Endothelial cell (in vitro differentiated cells): Measurements from ENCODE around the gene EMC10. TPM values are rescaled to one million over a fixed set of nuclear protein-coding genes. Genes with fewer than 3 reads are reported as not detected.

Experiments used
- DNase-seq: peaks from one replicate; pipeline ENCODE4 v3.0.0; 2021; ENCODE audit warnings: low spot score
- H3K27ac Mint-ChIP-seq: one replicate; pipeline ENCODE4 v1.8.0; 2021; ENCODE audit warnings: mixed read lengths, inconsistent platforms; ENCODE audit not compliant: unreplicated experiment
- H3K27me3 Mint-ChIP-seq: one replicate; pipeline ENCODE4 v1.8.0; 2021; ENCODE audit warnings: mild to moderate bottlenecking, moderate library complexity, mixed read lengths, inconsistent platforms; ENCODE audit not compliant: unreplicated experiment
- H3K36me3 Mint-ChIP-seq: one replicate; pipeline ENCODE4 v1.8.0; 2021; ENCODE audit warnings: mild to moderate bottlenecking, low read depth, mixed read lengths, inconsistent platforms; ENCODE audit not compliant: unreplicated experiment
- H3K4me1 Mint-ChIP-seq: one replicate; pipeline ENCODE4 v1.8.0; 2021; ENCODE audit warnings: mild to moderate bottlenecking, mixed read lengths, inconsistent platforms; ENCODE audit not compliant: unreplicated experiment
- H3K4me3 Mint-ChIP-seq: one replicate; pipeline ENCODE4 v1.8.0; 2021; ENCODE audit warnings: mild to moderate bottlenecking, mixed read lengths, inconsistent platforms; ENCODE audit not compliant: unreplicated experiment
- H3K9me3 Mint-ChIP-seq: one replicate; pipeline ENCODE4 v1.8.0; 2021; ENCODE audit warnings: mixed read lengths, inconsistent platforms; ENCODE audit not compliant: unreplicated experiment
- total RNA-seq: library from RNA; stranded (reverse); fragmentation: NEBNext Ultra II Directional; extraction: Animal tissue kit (Norgen Biotek cat#: 25700); gene quantifications from one replicate; pipeline ENCODE4 v1.2.1, GENCODE V29; 2021; ENCODE audit not compliant: unreplicated experiment
- TF ChIP-seq, protein P1 (sequence below): fragments of 200-600 bp; sonication (generic); IDR thresholded peaks from one replicate; pipeline ENCODE4 v1.5.0; 2021; ENCODE audit warnings: antibody characterized with exemption; ENCODE audit not compliant: unreplicated experiment

Gene EMC10
- total RNA-seq, 1 donor from 2014 or later, result 0.21 TPM

DNA sequence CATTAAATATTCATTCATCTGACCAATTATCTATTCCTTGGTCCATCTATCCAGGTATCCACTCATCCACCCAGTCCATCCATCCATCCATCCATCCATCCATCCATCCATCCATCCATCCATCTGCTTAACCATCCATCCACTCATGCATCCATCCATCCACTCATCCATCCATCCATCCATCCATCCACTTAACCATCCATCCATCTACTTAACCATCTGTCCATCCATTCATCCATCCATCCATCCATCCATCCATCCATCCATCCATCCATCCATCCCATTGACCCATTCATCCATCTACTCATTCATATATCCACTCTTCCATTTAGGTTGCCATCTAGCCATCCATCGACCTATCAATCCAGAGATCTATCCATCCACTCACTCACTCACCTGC, 32.2 kb upstream of the EMC10 start:
- H3K9me3 Mint-ChIP-seq, result peaks cover 21% of the 10 kb centered on the region
- H3K36me3 Mint-ChIP-seq, result peaks cover 20% of the 10 kb centered on the region
- DNase-seq, result no peak
- H3K27ac Mint-ChIP-seq, result no peak overlapping the region
- peak overlapping the region; percentile 3 for H3K4me3 Mint-ChIP-seq
- H3K4me1 Mint-ChIP-seq, result no peaks in the 10 kb centered on the region
- H3K27me3 Mint-ChIP-seq, result peaks cover 8% of the 10 kb centered on the region
- TF ChIP-seq, protein P1, sequence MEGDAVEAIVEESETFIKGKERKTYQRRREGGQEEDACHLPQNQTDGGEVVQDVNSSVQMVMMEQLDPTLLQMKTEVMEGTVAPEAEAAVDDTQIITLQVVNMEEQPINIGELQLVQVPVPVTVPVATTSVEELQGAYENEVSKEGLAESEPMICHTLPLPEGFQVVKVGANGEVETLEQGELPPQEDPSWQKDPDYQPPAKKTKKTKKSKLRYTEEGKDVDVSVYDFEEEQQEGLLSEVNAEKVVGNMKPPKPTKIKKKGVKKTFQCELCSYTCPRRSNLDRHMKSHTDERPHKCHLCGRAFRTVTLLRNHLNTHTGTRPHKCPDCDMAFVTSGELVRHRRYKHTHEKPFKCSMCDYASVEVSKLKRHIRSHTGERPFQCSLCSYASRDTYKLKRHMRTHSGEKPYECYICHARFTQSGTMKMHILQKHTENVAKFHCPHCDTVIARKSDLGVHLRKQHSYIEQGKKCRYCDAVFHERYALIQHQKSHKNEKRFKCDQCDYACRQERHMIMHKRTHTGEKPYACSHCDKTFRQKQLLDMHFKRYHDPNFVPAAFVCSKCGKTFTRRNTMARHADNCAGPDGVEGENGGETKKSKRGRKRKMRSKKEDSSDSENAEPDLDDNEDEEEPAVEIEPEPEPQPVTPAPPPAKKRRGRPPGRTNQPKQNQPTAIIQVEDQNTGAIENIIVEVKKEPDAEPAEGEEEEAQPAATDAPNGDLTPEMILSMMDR, result no peak

DNA sequence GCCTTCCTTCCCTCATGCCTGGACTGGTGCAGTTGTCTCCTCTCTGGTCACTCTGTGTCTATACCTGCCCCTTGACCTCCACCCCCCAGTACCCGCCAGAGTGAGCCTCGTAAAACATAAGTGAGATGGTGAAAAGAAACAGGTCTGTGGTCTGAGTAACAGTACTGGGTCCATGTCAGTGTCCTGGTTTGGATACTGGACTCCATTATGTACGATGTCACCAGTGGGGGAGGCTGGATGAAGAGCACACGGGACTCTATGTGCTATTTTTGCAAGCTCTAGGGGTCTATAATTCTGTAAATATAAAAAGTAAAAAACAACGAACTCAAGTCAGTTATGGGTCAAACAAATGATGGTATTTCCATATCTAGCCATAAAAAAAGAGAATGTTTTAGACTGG, 29.3 kb upstream of the EMC10 start:
- peaks cover 9% of the 10 kb centered on the region for H3K27me3 Mint-ChIP-seq
- TF ChIP-seq, protein P1, result no peak
- H3K4me3 Mint-ChIP-seq, result no peak overlapping the region
- no peaks in the 10 kb centered on the region for H3K4me1 Mint-ChIP-seq
- DNase-seq, result no peak
- peaks cover 16% of the 10 kb centered on the region for H3K36me3 Mint-ChIP-seq
- H3K27ac Mint-ChIP-seq, result no peak overlapping the region
- H3K9me3 Mint-ChIP-seq, result peaks cover 15% of the 10 kb centered on the region

DNA sequence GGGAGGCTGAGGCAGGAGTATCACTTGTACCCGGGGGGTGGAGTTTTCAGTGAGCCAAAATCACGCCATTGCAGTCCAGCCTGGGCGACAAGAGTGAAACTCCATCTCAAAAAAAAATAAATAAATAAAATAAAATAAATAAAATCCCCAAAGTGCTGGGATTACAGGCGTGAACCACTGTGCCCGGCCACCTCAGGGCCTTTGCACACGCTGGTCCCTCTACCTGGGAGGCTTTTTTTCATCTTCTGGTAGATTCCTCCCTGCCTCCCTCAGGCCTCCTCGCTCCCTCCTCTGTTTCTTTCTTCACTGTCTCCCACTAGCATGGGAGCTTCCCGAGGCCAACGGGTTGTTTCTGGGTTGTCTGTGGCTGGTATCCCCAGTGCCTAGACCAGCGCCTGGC, 28.6 kb upstream of the EMC10 start:
- H3K36me3 Mint-ChIP-seq, result peaks cover 16% of the 10 kb centered on the region
- TF ChIP-seq, protein P1, result no peak
- H3K27ac Mint-ChIP-seq, result no peak overlapping the region
- peaks cover 11% of the 10 kb centered on the region for H3K27me3 Mint-ChIP-seq
- no peak overlapping the region for H3K4me3 Mint-ChIP-seq
- peaks cover 16% of the 10 kb centered on the region for H3K9me3 Mint-ChIP-seq
- H3K4me1 Mint-ChIP-seq, result no peaks in the 10 kb centered on the region
- no peak for DNase-seq

DNA sequence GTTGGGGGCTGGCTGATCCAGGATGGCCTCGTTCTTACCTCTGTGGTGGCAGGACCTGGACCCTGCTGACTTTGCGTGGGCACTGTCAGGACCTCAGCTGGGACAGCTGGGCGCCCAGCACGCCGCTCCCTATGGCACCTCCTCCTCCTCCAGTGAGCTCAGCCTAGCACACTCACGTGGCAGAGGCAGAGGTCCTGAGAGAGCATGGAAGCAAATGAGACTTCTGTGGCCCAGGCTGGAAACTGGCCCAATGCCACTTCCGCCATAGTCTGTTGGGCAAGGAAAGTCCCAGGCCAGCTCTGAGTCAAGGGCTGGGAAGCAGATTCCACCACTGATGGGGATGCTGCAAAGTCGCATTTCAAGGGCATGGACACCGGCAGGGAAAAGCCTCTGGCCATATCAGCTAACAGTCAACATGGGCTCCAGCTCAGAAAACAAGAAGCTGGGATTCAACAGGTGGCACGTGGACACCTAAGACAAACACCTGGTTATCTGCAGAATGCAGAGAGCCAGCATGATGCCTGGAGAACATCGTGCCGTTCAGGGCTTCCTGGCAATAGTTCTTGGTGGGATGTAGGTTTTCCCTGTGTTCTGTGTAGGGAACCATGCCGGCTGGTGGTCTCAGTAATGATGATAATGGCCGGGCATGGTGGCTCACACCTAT, 26.9 kb upstream of the EMC10 start:
- H3K4me1 Mint-ChIP-seq, result no peaks in the 10 kb centered on the region
- TF ChIP-seq, protein P1, result no peak
- no peak overlapping the region for H3K27ac Mint-ChIP-seq
- H3K36me3 Mint-ChIP-seq, result peaks cover 4% of the 10 kb centered on the region
- H3K9me3 Mint-ChIP-seq, result peaks cover 15% of the 10 kb centered on the region
- no peak for DNase-seq
- H3K27me3 Mint-ChIP-seq, result peaks cover 11% of the 10 kb centered on the region
- H3K4me3 Mint-ChIP-seq, result no peak overlapping the region

- DNase-seq, result no peak
- H3K4me1 Mint-ChIP-seq, result no peaks in the 10 kb centered on the region
- TF ChIP-seq, protein P1, result no peak
- peaks cover 15% of the 10 kb centered on the region for H3K9me3 Mint-ChIP-seq
- H3K27ac Mint-ChIP-seq, result no peak overlapping the region
- H3K4me3 Mint-ChIP-seq, result no peak overlapping the region
- peaks cover 8% of the 10 kb centered on the region for H3K36me3 Mint-ChIP-seq
- peaks cover 14% of the 10 kb centered on the region for H3K27me3 Mint-ChIP-seq
Observed at GRCh38 chr19:50450369-50451222, 25.7 kb upstream of the EMC10 start.
